GM18498 (cell line): ENCODE data around the gene CNTRL.
"Not testable (repeated sequence)": the region's sequence is repeated elsewhere in the genome, so short reads cannot be mapped to it uniquely, and the experiment has no call there.

Experiments used
- ATAC-seq: cut with Tn5 transposase; IDR thresholded peaks from one replicate; pipeline ENCODE4 v1.9.1; 2021; ENCODE audit warnings: mild to moderate bottlenecking, moderate library complexity; ENCODE audit not compliant: unreplicated experiment

The CNTRL gene

DNA sequence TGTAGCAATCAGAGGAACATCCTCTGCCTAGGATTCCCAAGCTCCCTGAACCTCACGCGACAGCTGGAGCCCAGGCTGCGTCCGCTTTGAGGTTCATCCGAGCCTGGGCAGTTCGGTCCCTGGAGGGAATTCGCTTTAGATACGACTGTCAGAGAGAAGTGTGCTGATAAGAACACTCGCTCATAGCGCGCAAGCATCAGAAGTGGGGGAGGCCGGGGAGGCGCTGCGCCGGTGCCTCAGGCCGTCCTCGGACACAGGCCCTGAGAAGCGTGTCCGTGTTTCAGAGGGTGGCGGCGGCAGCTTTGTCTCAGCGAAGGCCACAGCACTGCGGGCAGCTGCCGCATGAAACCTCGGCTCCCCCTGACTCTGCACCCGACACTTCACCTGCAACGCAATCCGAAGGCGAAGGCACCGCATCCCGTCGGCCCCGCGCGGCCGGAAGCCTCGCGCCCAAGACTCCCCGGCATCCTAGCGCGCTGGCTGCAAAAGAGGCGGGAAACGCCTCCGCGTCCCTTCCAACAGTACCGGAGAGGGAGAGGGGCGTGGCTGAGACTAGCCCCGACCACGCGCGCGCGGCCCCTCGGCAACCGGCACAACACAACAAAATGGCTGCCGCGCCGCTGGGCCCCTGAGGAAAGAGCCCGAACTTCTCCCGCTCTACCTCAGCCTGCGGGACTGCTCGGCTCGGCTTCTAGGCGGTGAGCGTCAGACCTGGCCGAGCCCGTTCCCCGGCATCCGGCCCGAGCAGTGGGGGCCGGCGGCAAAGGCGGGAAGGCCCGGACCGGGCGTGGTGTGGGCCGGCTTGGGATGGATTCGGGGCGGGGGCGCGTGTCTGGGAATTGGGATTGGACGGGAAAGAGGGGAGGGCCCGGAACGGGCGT lies at the start of gene CNTRL:
Gene CNTRL, plus strand, starts transcription at position 586 of the 881 bp plus-strand sequence. CDS start 13,372 bp downstream, outside the sequence.
- peak; percentile 65 for ATAC-seq

- ATAC-seq: no peak
Measured at GRCh38 chr9:121026260-121026691, 48.5 kb upstream of the CNTRL start.

DNA sequence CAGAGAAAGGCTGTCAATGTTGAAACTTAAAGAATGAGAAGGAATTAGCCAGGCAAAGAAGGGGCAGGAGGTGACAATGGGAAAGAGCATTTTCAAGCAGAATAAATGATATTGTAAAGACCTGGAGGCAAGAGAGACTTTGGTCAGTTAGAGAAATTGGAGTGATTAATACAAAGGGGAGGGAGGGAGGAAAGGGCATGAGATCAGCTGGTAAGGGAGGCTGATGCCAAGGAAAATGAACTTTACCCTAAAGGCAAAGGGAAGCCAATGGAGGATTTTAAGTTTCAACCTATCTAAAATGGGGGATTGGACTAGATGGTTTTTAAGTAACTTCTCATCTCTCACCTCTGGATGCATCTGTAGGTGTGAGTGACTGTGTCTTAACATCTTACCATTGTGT lies 48.0 kb upstream of the CNTRL start:
- no peak for ATAC-seq

DNA sequence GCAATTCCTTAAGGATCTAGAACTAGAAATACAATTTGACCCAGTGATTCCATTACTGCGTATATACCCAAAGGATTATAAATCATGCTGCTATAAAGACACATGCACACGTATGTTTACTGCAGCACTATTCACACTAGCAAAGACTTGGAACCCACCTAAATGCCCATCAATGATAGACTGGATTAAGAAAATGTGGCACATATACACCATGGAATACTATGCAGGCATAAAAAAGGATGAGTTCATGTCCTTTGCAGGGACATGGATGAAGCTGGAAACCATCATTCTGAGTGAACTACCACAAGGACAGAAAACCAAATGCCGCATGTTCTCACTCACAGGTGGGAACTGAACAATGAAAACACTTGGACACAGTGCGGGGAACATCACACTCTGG lies 46.5 kb upstream of the CNTRL start:
- not testable (repeated sequence) for ATAC-seq

DNA sequence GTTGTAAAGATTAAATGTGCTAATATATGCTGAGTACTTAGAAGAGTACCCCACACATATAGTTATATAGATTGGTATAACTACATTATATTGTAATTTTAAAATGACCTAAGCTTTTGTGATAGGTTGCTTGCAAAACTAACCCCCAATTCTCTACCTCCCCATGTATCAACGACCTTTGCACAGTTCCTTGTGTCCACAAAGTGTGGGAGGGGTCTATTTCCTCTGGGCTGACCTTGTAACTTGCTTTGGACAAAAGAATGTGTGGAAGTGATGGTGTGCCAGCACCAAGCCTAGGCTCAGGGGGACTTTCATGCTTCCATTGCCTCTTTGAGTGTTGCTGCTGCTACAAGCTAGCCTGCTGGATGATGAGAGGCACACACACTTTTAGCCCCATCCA lies 45.3 kb upstream of the CNTRL start:
- ATAC-seq: no peak

DNA sequence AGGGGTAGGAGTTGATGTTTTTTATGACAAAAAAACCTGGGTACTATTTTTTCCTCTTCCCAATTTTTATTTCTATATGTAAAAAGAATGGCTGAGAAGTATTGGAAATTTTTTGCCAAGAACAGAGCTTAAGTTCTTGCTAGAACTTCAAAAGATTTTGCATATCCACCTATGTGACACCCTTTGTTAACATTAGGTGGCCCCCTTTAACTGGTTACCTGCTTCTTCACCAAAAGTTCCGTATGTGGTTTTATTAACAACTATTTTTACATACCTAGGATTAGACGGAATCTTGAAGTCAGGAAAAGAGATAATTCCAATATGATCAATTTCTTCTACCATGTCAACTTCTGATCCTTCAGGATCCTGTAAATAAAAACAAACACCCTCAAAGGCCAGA lies 40.2 kb upstream of the CNTRL start:
- ATAC-seq: no peak

- not testable (repeated sequence) for ATAC-seq
Measured at GRCh38 chr9:121035717-121036116, 39.0 kb upstream of the CNTRL start.

DNA sequence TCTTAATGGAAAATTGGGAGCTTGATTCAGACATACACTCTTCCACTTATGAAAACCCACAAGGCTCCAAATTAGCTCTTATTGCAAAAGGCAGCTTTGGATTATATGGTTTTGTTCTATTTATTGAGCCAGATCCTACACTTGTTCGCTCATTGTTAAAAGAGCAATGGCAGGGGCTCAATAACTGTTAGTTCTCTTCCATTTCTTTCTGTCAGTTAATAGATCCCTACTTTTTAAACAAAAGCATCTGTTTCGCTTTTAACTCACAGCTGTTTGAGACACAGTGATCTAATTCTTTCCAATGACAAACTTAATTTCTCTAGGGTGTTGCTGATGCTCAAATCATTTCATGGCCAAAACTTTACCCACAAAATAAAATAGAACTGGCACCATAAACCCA lies 36.4 kb upstream of the CNTRL start:
- ATAC-seq: no peak

DNA sequence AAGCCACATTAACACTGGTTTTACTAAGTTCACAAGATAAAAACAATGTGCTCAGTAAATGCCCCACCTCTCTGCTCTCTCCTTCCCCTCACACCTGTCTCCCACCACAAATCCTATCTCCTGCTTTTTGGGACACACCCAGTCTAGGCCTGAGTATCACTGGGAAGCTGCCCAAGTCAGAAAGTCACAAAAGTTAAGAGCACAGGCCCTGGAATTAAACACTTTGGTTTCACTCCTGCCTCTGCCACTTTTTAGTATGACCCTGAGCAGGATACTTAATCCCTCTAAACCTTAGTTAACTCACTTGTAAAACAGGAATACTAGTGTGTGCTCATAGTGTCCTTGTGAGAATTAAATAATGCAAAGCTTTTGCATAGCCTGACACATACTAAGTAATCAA lies 36.0 kb upstream of the CNTRL start:
- no peak for ATAC-seq

- no peak for ATAC-seq
Measured at GRCh38 chr9:121048175-121048574, 26.6 kb upstream of the CNTRL start.

DNA sequence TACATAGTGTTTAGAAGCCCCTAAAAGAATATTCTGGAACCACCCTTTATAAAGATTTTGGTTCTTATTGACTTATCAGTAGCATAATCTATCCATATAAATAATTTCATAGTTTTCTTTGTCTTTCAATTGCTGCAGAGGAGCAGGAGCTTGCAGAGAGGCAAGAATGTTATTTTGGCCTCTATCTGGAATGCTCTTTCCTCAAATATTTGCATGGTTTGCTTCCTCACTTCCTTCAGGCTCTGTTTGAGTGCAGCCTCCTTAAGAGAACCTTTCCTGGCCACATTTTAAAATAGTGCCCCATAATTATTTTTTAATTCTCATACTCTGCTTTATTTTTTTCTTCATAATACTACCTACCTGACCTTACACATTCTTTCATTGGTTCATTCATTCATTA lies 26.1 kb upstream of the CNTRL start:
- no peak for ATAC-seq

DNA sequence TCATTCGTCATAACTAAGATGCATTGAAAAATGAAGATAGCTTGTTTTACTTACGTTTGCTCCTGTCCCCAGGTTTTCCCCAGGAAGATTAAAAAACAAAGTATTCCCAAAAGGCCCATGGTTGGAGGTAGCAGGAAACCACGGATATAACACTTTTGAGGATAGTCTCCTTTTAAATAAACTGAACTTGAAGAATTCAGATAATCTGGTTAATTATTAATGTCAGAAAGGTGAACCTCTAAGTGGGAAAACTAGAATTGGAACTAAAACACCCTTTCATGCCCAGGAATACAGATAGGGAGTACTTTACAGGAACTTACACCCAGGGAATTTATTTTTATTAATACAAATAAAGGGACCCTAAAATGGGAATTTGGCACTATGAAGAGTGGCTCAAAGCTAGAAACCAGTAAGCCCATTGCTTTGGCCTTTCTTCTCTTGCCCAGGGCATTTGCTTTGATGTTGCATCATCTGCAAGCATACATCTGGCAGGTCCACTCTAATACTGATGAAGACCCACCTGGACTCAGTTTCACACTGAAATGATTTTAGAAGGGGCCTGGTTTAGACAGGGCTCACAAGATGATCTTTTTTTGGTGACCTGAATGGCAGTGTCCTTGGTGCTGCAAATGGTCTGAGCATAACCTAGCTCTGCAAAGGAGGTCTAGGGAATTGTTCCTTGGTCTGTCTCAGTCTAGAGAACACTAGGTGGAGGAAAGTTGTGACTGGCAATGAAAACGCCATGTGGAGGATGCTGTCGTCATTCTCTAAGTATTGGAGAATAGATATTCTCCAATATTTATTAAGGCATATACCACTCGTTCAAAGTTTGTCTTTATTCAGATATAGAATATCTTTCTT lies 24.4 kb upstream of the CNTRL start, which contains the start of gene C5:
Gene C5, minus strand, starts transcription at position 148 of the 861 bp plus-strand sequence. Its CDS starts 29 bp downstream, at position 119.
- ATAC-seq: no peak

- no peak for ATAC-seq
Measured at GRCh38 chr9:121053544-121053943, 21.2 kb upstream of the CNTRL start.

DNA sequence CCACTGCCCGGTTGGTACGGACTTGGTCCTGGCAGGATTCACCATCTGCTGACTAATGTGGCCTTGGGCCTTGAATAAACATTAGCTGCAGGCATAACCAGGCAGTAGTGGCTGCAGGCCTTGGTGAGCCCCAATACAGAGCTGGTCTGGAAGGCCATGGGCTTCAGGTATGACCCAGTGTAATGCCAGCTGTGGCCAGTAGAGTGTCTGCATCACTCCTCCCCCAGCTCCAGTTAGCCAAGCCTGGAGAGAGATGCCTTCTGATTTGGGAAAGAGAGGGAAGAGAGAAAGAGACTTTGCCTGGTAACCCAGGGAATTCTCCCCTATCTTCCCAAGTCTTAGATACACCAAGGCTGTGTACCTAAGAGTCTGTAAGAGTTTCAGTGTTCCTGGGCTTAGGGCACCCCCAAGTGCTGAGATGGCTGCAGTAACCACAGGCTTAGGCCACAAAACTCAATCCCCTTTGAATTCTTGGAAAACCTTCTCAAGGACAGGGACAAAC lies 19.1 kb upstream of the CNTRL start:
- ATAC-seq: no peak

DNA sequence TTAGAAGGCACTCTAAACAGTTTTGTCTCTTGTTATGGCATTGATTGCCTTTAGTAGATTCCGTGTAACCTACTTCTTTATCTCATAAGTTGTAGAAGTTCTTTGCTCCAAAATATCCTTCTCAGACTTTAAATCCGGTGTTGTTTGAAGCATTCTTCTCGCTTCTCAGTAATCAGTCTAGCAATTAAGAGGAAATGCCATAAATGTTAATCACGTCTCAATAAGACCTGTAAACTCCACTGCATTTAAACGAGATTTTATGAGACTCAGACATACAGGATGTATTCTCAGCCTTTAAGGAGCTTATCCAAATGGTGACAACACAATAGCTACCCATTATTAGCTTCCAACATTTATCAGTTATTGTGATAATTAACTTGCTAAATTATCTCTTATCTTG lies 16.9 kb upstream of the CNTRL start:
- no peak for ATAC-seq

- ATAC-seq: no peak
Measured at GRCh38 chr9:121059513-121059912, 15.2 kb upstream of the CNTRL start.

DNA sequence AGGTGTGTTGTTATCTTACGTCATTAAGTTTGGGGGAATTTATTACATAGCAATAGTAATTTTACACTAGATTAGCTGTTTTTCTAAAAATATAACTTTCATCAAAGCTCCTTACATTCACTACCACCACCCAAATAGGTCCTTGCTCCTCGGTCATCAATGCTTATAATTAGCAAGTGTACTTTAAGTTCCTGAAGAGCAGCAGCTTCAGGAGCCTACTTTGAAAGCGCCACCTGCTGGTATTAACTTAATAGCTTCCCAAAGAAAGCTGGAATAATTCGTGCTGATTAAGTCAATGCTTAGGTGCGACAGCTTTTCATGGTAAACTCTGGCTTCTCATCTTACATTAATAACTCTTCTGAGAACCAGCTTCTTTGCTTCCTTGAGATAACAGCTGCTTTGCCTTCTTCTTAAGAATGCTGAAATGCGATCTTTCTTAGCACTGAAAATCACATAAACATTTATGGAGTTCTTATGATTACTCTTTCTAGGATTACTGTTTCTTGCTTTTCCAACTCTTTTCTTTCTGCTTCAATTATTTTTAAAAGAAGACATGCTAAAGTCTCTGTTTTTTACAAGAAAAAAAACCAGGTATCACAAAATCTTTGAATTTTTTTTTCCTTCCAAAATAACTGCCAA lies 14.6 kb upstream of the CNTRL start:
- ATAC-seq: no peak

DNA sequence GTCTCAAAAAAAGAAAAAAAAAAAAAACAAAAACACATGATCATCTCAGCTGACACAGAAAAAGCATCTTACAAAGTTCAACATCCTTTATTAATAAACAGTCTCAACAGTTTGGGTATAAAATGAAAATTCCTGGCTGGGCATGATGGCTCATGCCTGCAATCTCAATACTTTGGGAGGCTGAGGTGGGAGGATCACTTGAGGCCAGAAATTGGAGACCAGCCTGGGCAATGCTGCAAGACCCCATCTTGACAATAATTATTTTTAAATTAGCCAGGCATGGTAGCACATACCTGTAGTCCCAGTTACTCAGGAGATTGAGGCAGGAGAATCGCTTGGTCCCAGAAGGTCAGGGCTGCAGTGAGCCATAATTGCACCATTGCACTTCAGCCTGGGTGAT lies 7.9 kb upstream of the CNTRL start:
- no peak for ATAC-seq

DNA sequence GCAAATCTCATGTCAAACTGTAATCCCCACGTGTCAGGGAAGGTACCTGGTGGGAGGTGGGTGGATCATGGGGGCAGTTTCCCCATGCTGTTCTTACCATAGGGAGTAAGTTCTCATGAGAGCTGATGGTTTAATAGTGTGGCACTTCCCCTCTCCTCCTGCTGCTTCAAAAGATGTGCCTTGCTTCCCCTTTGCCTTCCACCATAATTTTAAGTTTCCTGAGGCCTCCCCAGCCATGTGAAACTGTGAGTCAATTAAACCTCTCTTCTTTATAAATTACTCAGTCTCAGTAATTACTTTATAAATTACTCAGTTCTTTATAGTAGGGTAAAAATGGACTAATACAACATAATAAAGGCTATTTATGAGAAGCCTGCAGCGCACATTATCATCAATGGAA lies 7.1 kb upstream of the CNTRL start:
- ATAC-seq: no peak

- ATAC-seq: no peak
Measured at GRCh38 chr9:121069396-121069795, 5.4 kb upstream of the CNTRL start.

- peak; percentile 13 for ATAC-seq
Measured at GRCh38 chr9:121071370-121071755, 3.4 kb upstream of the CNTRL start.
